Neural progenitor cell (in vitro differentiated cells): Measurements from ENCODE around the gene PPP2R5A. TPM values are rescaled to one million over a fixed set of nuclear protein-coding genes. Genes with fewer than 3 reads are reported as not detected.

Source experiments
- DNase-seq: peaks from one replicate; pipeline ENCODE4 v3.0.0-alpha.2; 2016; ENCODE audit warnings: low spot score
- H2AFZ ChIP-seq: fragments of 200-600 bp; sonication (generic); replicated peaks from 2 replicates; pipeline ENCODE4 v1.6.1; 2016; ENCODE audit warnings: antibody characterized with exemption
- H3F3A ChIP-seq: fragments of 200-600 bp; sonication (generic); 2 replicates; pipeline ENCODE4 v1.6.1; 2016; ENCODE audit warnings: antibody characterized with exemption, low read depth
- H3K27ac ChIP-seq: fragments of 200-600 bp; sonication (generic); 2 replicates; pipeline ENCODE4 v1.5.1; 2016; ENCODE audit warnings: mild to moderate bottlenecking
- H3K27me3 ChIP-seq: fragments of 200-600 bp; sonication (generic); 2 replicates; pipeline ENCODE4 v1.6.1; 2016; ENCODE audit warnings: mild to moderate bottlenecking, moderate library complexity
- H3K36me3 ChIP-seq: fragments of 200-600 bp; sonication (generic); 2 replicates; pipeline ENCODE4 v1.5.1; 2016
- H3K4me1 ChIP-seq: fragments of 200-600 bp; sonication (generic); 2 replicates; pipeline ENCODE4 v1.6.1; 2016; ENCODE audit warnings: mixed run types
- H3K4me2 ChIP-seq: fragments of 200-600 bp; sonication (generic); 2 replicates; pipeline ENCODE4 v1.6.1; 2016
- H3K4me3 ChIP-seq: fragments of 200-600 bp; sonication (generic); 2 replicates; pipeline ENCODE4 v1.5.1; 2016
- H3K79me2 ChIP-seq: fragments of 200-600 bp; sonication (generic); 2 replicates; pipeline ENCODE4 v1.6.1; 2016; ENCODE audit warnings: low read depth
- H3K9ac ChIP-seq: fragments of 200-600 bp; sonication (generic); 2 replicates; pipeline ENCODE4 v1.6.1; 2016
- H3K9me3 ChIP-seq: fragments of 200-600 bp; sonication (generic); 2 replicates; pipeline ENCODE4 v1.5.1; 2016; ENCODE audit warnings: low read depth
- H4K20me1 ChIP-seq: fragments of 200-600 bp; sonication (generic); 2 replicates; pipeline ENCODE4 v1.6.1; 2016; ENCODE audit warnings: low read depth
- H3K27ac Mint-ChIP-seq: 3 replicates; pipeline ENCODE4 v1.8.0; 2021; ENCODE audit warnings: mixed read lengths
- H3K27me3 Mint-ChIP-seq: 2 replicates; pipeline ENCODE4 v1.8.0; 2022; ENCODE audit warnings: low read depth, mild to moderate bottlenecking, inconsistent platforms, moderate library complexity, mixed read lengths; ENCODE audit not compliant: insufficient read depth
- H3K36me3 Mint-ChIP-seq: 3 replicates; pipeline ENCODE4 v1.8.0; 2021; ENCODE audit warnings: mixed read lengths
- H3K4me1 Mint-ChIP-seq: 3 replicates; pipeline ENCODE4 v1.8.0; 2021; ENCODE audit warnings: mixed read lengths
- H3K4me3 Mint-ChIP-seq: 3 replicates; pipeline ENCODE4 v1.8.0; 2021; ENCODE audit warnings: mild to moderate bottlenecking, moderate library complexity, mixed read lengths
- H3K9me3 Mint-ChIP-seq: 3 replicates; pipeline ENCODE4 v1.8.0; 2020; ENCODE audit warnings: mixed read lengths
- CTCF ChIP-seq: fragments of 200-600 bp; sonication (generic); IDR thresholded peaks from 2 replicates; pipeline ENCODE4 v1.5.1; 2017; ENCODE audit warnings: antibody characterized with exemption, mild to moderate bottlenecking
- EZH2 ChIP-seq: fragments of 200-600 bp; sonication (generic); IDR thresholded peaks from 2 replicates; pipeline ENCODE4 v1.6.1; 2017; ENCODE audit warnings: antibody characterized with exemption, mild to moderate bottlenecking, moderate library complexity
- EZH2phosphoT487 ChIP-seq: fragments of 200-600 bp; sonication (generic); IDR thresholded peaks from 2 replicates; pipeline ENCODE4 v1.6.1; 2017; ENCODE audit warnings: antibody characterized with exemption
- total RNA-seq: library from RNA; depleted of rRNA; stranded (reverse); fragments of >200 nt; gene quantifications from 2 replicates; pipeline ENCODE4 v1.2.3, GENCODE V29; 2015; ENCODE audit warnings: low replicate concordance

The PPP2R5A gene
- total RNA-seq, 1 donor from 2014 or later, result 27.9 TPM

GRCh38 chr1:212242288-212242984 lies 42.8 kb upstream of the PPP2R5A start:
- H3K4me2 ChIP-seq, result no peak overlapping the region
- H3K4me3 ChIP-seq, result no peak overlapping the region
- no peak overlapping the region for H3K9ac ChIP-seq
- no peaks in the 10 kb centered on the region for H3K9me3 ChIP-seq
- peaks cover 7% of the 10 kb centered on the region for H3K4me1 ChIP-seq
- no peak overlapping the region for H3K27ac ChIP-seq
- no peak for DNase-seq
- H2AFZ ChIP-seq, result no peak overlapping the region
- Mint-ChIP-seq H3K4me1 (peaks cover 7% of the 10 kb centered on the region), H3K27ac (peak overlapping the region; percentile 23), H3K9me3 (no peaks in the 10 kb centered on the region), H3K4me3 (no peak overlapping the region), H3K27me3 (peaks cover 6% of the 10 kb centered on the region), H3K36me3 (no peaks in the 10 kb centered on the region)
- no peak for TF ChIP-seq EZH2
- TF ChIP-seq CTCF, result no peak
- TF ChIP-seq EZH2phosphoT487, result no peak
- H4K20me1 ChIP-seq, result no peaks in the 10 kb centered on the region
- H3K36me3 ChIP-seq, result no peaks in the 10 kb centered on the region
- H3K79me2 ChIP-seq, result no peaks in the 10 kb centered on the region
- no peaks in the 10 kb centered on the region for H3F3A ChIP-seq
- no peaks in the 10 kb centered on the region for H3K27me3 ChIP-seq

GRCh38 chr1:212242985-212243308 lies 42.3 kb upstream of the PPP2R5A start:
- no peak overlapping the region for H3K27ac ChIP-seq
- no peaks in the 10 kb centered on the region for H3K27me3 ChIP-seq
- Mint-ChIP-seq H3K36me3 (no peaks in the 10 kb centered on the region), H3K27me3 (peaks cover 6% of the 10 kb centered on the region), H3K9me3 (no peaks in the 10 kb centered on the region), H3K27ac (no peak overlapping the region), H3K4me1 (peaks cover 7% of the 10 kb centered on the region), H3K4me3 (no peak overlapping the region)
- DNase-seq, result no peak
- no peak overlapping the region for H3K9ac ChIP-seq
- no peaks in the 10 kb centered on the region for H3F3A ChIP-seq
- H3K4me2 ChIP-seq, result no peak overlapping the region
- H3K4me3 ChIP-seq, result no peak overlapping the region
- H3K4me1 ChIP-seq, result peaks cover 7% of the 10 kb centered on the region
- no peaks in the 10 kb centered on the region for H3K9me3 ChIP-seq
- H3K79me2 ChIP-seq, result no peaks in the 10 kb centered on the region
- TF ChIP-seq EZH2 (no peak), EZH2phosphoT487 (no peak), CTCF (no peak)
- H4K20me1 ChIP-seq, result no peaks in the 10 kb centered on the region
- H2AFZ ChIP-seq, result no peak overlapping the region
- no peaks in the 10 kb centered on the region for H3K36me3 ChIP-seq

- DNase-seq, result no peak
- Histone ChIP-seq H3K4me3 (no peak overlapping the region), H3K36me3 (no peaks in the 10 kb centered on the region), H3K27me3 (no peaks in the 10 kb centered on the region), H4K20me1 (no peaks in the 10 kb centered on the region), H3K27ac (no peak overlapping the region), H3F3A (no peaks in the 10 kb centered on the region), H3K79me2 (no peaks in the 10 kb centered on the region), H3K9me3 (no peaks in the 10 kb centered on the region), H2AFZ (no peak overlapping the region), H3K4me2 (no peak overlapping the region), H3K9ac (no peak overlapping the region), H3K4me1 (no peaks in the 10 kb centered on the region)
- TF ChIP-seq EZH2, result no peak
- no peak for TF ChIP-seq EZH2phosphoT487
- TF ChIP-seq CTCF, result no peak
- H3K4me1 Mint-ChIP-seq, result peaks cover under 1% of the 10 kb centered on the region
- no peaks in the 10 kb centered on the region for H3K36me3 Mint-ChIP-seq
- H3K27ac Mint-ChIP-seq, result no peak overlapping the region
- peaks cover 3% of the 10 kb centered on the region for H3K27me3 Mint-ChIP-seq
- no peak overlapping the region for H3K4me3 Mint-ChIP-seq
- no peaks in the 10 kb centered on the region for H3K9me3 Mint-ChIP-seq
These were observed 40.8 kb upstream of the PPP2R5A start for GRCh38 chr1:212244441-212244840.
